ENCODE data around the gene IFI35.

DNA sequence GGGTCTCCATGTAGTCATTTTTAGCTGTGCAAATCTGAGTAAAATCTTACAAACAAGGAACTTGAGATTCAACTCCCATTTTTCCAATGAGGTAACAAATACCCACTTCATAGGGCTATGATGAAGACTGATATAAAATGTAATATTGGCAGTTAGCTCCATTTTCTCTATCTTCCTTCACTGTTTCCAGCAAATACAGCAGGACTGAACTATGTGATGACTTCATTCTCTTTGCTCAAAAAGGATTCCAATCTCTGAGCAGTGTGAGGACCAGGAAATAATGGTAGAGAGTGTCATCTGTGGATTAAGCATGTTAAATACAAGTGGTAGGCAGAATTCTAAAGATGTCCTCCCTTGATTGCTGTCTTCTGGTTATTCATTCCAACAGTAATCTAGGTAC lies 36.7 kb downstream of the IFI35 start:
- TF ChIP-seq, protein P1, sequence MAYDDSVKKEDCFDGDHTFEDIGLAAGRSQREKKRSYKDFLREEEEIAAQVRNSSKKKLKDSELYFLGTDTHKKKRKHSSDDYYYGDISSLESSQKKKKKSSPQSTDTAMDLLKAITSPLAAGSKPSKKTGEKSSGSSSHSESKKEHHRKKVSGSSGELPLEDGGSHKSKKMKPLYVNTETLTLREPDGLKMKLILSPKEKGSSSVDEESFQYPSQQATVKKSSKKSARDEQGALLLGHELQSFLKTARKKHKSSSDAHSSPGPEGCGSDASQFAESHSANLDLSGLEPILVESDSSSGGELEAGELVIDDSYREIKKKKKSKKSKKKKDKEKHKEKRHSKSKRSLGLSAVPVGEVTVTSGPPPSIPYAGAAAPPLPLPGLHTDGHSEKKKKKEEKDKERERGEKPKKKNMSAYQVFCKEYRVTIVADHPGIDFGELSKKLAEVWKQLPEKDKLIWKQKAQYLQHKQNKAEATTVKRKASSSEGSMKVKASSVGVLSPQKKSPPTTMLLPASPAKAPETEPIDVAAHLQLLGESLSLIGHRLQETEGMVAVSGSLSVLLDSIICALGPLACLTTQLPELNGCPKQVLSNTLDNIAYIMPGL (CRISPR knock-in tag; IDR thresholded peaks at IDR 0.05; ENCODE audit: borderline replicate concordance) = no peak
- TF ChIP-seq ZC3H11A (IDR thresholded peaks at IDR 0.05) = no peak
- TF ChIP-seq, protein P2, sequence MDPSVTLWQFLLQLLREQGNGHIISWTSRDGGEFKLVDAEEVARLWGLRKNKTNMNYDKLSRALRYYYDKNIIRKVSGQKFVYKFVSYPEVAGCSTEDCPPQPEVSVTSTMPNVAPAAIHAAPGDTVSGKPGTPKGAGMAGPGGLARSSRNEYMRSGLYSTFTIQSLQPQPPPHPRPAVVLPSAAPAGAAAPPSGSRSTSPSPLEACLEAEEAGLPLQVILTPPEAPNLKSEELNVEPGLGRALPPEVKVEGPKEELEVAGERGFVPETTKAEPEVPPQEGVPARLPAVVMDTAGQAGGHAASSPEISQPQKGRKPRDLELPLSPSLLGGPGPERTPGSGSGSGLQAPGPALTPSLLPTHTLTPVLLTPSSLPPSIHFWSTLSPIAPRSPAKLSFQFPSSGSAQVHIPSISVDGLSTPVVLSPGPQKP (IDR thresholded peaks at IDR 0.05; ENCODE audit: low read depth, low read length) = no peak
- TF ChIP-seq, protein P3, sequence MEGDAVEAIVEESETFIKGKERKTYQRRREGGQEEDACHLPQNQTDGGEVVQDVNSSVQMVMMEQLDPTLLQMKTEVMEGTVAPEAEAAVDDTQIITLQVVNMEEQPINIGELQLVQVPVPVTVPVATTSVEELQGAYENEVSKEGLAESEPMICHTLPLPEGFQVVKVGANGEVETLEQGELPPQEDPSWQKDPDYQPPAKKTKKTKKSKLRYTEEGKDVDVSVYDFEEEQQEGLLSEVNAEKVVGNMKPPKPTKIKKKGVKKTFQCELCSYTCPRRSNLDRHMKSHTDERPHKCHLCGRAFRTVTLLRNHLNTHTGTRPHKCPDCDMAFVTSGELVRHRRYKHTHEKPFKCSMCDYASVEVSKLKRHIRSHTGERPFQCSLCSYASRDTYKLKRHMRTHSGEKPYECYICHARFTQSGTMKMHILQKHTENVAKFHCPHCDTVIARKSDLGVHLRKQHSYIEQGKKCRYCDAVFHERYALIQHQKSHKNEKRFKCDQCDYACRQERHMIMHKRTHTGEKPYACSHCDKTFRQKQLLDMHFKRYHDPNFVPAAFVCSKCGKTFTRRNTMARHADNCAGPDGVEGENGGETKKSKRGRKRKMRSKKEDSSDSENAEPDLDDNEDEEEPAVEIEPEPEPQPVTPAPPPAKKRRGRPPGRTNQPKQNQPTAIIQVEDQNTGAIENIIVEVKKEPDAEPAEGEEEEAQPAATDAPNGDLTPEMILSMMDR (IDR thresholded peaks at IDR 0.05) = no peak
- TF ChIP-seq, protein P4, sequence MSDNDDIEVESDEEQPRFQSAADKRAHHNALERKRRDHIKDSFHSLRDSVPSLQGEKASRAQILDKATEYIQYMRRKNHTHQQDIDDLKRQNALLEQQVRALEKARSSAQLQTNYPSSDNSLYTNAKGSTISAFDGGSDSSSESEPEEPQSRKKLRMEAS (IDR thresholded peaks at IDR 0.05) = no peak
- no peak for TF ChIP-seq MAZ (IDR thresholded peaks at IDR 0.05; ENCODE audit: borderline replicate concordance, low read depth, low read length)
- TF ChIP-seq RAD21 (conservative IDR thresholded peaks at IDR 0.05 in 1 of 2, IDR thresholded peaks at IDR 0.05 in 1 of 2) = no peak
- no peak for TF ChIP-seq HDAC2 (IDR thresholded peaks at IDR 0.05)
